Right lobe of liver (tissue), 6 donors: Measurements from ENCODE around the gene PRDM4. TPM values are rescaled to one million over a fixed set of nuclear protein-coding genes. Genes with fewer than 3 reads are reported as not detected.

Experiments used
- ATAC-seq, 4 donors: fragments of 200-7000 bp; cut with Tn5 transposase; one replicate each; pipeline ENCODE4 v1.9.1; 2020; ENCODE audit warnings: mild to moderate bottlenecking in 4 of 4, moderate library complexity in 4 of 4
- DNase-seq, 3 donors: peaks; one replicate each; pipeline ENCODE4 v3.0.0-alpha.2; 2020
- H3K27ac ChIP-seq, 3 donors: fragments of 200-600 bp; one replicate each; pipeline ENCODE4 v1.8.0; 2022
- H3K27me3 ChIP-seq, 2 donors: fragments of 200-600 bp; one replicate each; pipeline ENCODE4 v1.8.0; 2022
- H3K36me3 ChIP-seq, 4 donors: fragments of 200-600 bp; sonication (generic) in 1 of 4; one replicate each; pipeline versions ENCODE4 v1.5.1 to v1.8.0; 2017 to 2022; ENCODE audit warnings: control low read depth in 1 of 4
- H3K4me1 ChIP-seq, 4 donors: fragments of 200-600 bp; sonication (generic) in 1 of 4; one replicate each; pipeline versions ENCODE4 v1.5.1 to v1.8.0; 2017 to 2022; ENCODE audit warnings: control low read depth in 1 of 4
- H3K4me3 ChIP-seq, 3 donors: fragments of 200-600 bp; one replicate each; pipeline ENCODE4 v1.8.0; 2022
- H3K9me3 ChIP-seq, 4 donors: fragments of 200-600 bp; sonication (generic) in 1 of 4; one replicate each; pipeline versions ENCODE4 v1.5.1 to v1.8.0; 2017 to 2022; ENCODE audit warnings: control low read depth in 1 of 4
- POLR2A ChIP-seq: fragments of 450-650 bp; IDR thresholded peaks from one replicate; pipeline ENCODE4 v1.6.1; 2017; ENCODE audit warnings: antibody characterized with exemption, mild to moderate bottlenecking
- WGBS: methylation state at CpG from one replicate; pipeline ENCODE4 v1.1.6; 2018; ENCODE audit warnings: low coverage, low lambda C conversion rate; ENCODE audit not compliant: insufficient coverage; ENCODE audit errors: missing lambda C conversion rate; 5-methylcytosine and 5-hydroxymethylcytosine counted together
- intact Hi-C, 2 donors: fragments of 100-400 bp; cut with DNase I; formaldehyde crosslinking; loops; one replicate each; pipeline versions ENCODE4 v1.11.2 to v1.14.1; 2022
- total RNA-seq, 6 experiments: library from RNA; depleted of rRNA in 2 of 6; stranded (reverse); fragments of >200 nt in 2 of 6; fragmentation: NEBNext Ultra II Directional in 3 of 6; extraction: Animal tissue kit (Norgen Biotek cat#: 25700) in 3 of 6; gene quantifications; one replicate each; pipeline versions ENCODE4 v1.1.0 to v1.2.4, GENCODE V29; 2016 to 2023
- TF ChIP-seq, protein P1 (sequence below), 4 donors: fragments of 200-600 bp in 3 of 4; fragments of 450-650 bp in 1 of 4; IDR thresholded peaks; one replicate each; pipeline versions ENCODE4 v1.5.1 to v1.8.0; 2016 to 2022; ENCODE audit warnings: antibody characterized with exemption in 4 of 4, mild to moderate bottlenecking in 2 of 4
- donor health status: DM: no; HTN: yes; CAD: no.
- donor health status: DM: no; HTN: no; CAD: no.
- donor health status: DM: no; HTN: no; CAD: no.
- donor health status: DM: no; HTN: yes; CAD: no.
- donor health status: DM: no; HTN: yes; CAD: no.

The PRDM4 gene
- total RNA-seq, 6 experiments from 2014 or later: 5.9 to 8.2 (median 7.1) TPM

- Histone ChIP-seq H3K9me3 (no peaks in the 10 kb centered on the region), H3K36me3 (no peaks in the 10 kb centered on the region), H3K4me3 (no peak overlapping the region), H3K27me3 (no peaks in the 10 kb centered on the region), H3K27ac (no peak overlapping the region), H3K4me1 (no peaks in the 10 kb centered on the region)
- DNase-seq (no peak), ATAC-seq (no peak)
- WGBS: 42% methylated on average over 3 of the region's 3 CpGs
- TF ChIP-seq, protein P1, sequence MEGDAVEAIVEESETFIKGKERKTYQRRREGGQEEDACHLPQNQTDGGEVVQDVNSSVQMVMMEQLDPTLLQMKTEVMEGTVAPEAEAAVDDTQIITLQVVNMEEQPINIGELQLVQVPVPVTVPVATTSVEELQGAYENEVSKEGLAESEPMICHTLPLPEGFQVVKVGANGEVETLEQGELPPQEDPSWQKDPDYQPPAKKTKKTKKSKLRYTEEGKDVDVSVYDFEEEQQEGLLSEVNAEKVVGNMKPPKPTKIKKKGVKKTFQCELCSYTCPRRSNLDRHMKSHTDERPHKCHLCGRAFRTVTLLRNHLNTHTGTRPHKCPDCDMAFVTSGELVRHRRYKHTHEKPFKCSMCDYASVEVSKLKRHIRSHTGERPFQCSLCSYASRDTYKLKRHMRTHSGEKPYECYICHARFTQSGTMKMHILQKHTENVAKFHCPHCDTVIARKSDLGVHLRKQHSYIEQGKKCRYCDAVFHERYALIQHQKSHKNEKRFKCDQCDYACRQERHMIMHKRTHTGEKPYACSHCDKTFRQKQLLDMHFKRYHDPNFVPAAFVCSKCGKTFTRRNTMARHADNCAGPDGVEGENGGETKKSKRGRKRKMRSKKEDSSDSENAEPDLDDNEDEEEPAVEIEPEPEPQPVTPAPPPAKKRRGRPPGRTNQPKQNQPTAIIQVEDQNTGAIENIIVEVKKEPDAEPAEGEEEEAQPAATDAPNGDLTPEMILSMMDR (IDR thresholded peaks at IDR 0.05): no peak
- TF ChIP-seq POLR2A: no peak
- intact Hi-C loops: no loop called here
Measured at GRCh38 chr12:107803092-107803491, 42.2 kb upstream of the PRDM4 start.

DNA sequence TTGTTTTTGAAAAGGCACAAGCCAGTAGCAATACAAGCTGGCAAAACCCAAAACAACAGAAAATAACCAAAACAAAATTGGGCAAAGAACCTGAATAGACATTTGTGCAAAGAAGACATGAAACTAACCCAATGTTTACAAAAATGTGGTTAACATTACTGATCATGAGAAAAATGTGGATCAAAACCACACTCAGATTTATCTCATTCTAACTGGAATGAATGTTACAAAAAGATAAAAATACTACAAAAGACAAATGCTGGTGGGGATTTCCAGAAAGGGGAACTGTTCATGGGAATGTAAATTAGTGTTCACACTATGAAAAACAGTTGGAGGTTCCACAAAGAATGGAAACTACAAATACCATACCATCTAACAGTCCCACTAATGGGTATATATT lies 40.2 kb upstream of the PRDM4 start:
- no peaks in the 10 kb centered on the region for H3K27me3 ChIP-seq
- TF ChIP-seq POLR2A: no peak
- TF ChIP-seq, protein P1 (IDR thresholded peaks at IDR 0.05): no peak
- H3K36me3 ChIP-seq: no peaks in the 10 kb centered on the region
- H3K9me3 ChIP-seq: no peaks in the 10 kb centered on the region
- intact Hi-C loops: no loop called here
- H3K4me3 ChIP-seq: no peak overlapping the region
- DNase-seq (no peak), ATAC-seq (no peak)
- no peak overlapping the region for H3K27ac ChIP-seq
- H3K4me1 ChIP-seq: no peaks in the 10 kb centered on the region

DNA sequence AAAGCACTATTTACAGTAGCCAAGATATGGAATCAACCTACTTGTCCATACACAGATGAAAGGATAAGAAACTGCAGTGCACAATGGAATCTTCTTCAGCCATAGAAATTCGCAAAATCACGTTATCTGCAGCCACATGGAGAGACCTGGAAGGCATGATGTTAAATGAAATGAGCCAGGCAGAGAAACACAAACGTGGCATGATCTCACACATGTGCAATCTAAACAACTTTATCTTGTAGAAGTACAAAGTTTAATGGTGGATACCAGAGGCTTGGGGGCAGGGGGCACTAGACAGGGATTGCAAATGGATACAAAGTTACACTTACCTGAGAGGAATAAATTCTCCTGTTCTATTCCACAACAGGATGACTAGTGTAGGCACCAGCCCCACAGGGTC lies 37.6 kb upstream of the PRDM4 start:
- intact Hi-C loops: no loop called here
- no peak for ATAC-seq
- H3K36me3 ChIP-seq: no peaks in the 10 kb centered on the region
- no peak overlapping the region for H3K27ac ChIP-seq
- H3K9me3 ChIP-seq: no peaks in the 10 kb centered on the region
- WGBS: 23% methylated on average over 3 of the region's 3 CpGs
- no peak for TF ChIP-seq POLR2A
- TF ChIP-seq, protein P1 (IDR thresholded peaks at IDR 0.05): no peak
- no peaks in the 10 kb centered on the region for H3K27me3 ChIP-seq
- no peak overlapping the region for H3K4me3 ChIP-seq
- no peaks in the 10 kb centered on the region for H3K4me1 ChIP-seq
- DNase-seq: no peak

DNA sequence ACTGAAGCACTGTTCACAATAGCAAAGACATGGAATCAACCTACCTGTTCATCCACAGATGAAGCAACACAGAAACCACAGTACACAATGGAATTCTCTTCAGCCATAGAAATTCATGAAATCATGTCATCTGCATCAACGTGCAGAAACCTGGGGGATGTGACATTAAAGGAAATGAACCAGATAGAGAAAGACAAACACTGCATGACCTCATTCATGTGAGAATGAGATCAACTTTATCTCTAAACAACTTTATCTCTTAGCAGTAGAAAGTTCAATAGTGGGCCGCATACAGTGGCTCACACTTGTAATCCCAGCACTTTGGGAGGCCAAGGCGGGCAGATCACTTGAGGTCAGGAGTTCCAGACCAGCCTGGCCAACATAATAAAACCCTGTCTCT lies 33.5 kb upstream of the PRDM4 start:
- ATAC-seq (no peak), DNase-seq (no peak)
- no peak overlapping the region for H3K4me3 ChIP-seq
- no peaks in the 10 kb centered on the region for H3K4me1 ChIP-seq
- no peaks in the 10 kb centered on the region for H3K9me3 ChIP-seq
- no peaks in the 10 kb centered on the region for H3K27me3 ChIP-seq
- intact Hi-C loops: no loop called here
- H3K27ac ChIP-seq: no peak overlapping the region
- TF ChIP-seq, protein P1 (IDR thresholded peaks at IDR 0.05): no peak
- no peak for TF ChIP-seq POLR2A
- WGBS: 21% methylated on average over 3 of the region's 3 CpGs
- H3K36me3 ChIP-seq: no peaks in the 10 kb centered on the region

DNA sequence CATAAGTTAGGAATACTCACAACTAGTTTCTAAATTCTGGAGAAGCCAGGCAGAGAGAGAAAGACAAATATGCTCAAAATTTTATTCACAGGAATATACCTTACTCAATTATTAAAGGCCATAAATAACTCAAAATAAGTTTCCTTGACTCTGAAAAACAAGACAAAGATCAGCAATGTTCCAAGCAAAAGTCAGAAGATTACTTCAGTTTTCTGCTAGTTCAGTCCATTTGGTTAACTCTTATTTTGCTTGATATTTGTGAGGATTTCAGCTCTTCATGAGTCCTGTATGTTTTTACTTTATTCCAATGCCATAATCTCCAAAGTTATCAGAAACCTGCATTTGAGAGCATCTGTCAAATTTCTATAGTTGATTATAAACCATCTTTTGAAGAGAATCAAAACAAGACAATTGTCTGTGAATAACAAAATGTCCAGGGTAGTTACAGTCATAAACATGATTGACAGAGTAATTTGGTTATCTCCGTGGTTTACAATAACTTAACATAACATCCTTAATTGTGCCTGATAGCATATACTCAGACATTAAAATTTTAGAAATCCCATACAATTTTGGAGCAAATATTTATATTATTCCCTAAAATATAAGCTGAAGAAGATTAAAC lies 30.6 kb upstream of the PRDM4 start:
- no peak for DNase-seq
- intact Hi-C loops: no loop called here
- Histone ChIP-seq H3K27me3 (no peaks in the 10 kb centered on the region), H3K9me3 (no peaks in the 10 kb centered on the region), H3K36me3 (no peaks in the 10 kb centered on the region), H3K4me3 (no peak overlapping the region), H3K4me1 (no peaks in the 10 kb centered on the region), H3K27ac (no peak overlapping the region)
- 75% methylated on average over 1 of the region's 1 CpG for WGBS
- no peak for ATAC-seq
- no peak for TF ChIP-seq POLR2A
- TF ChIP-seq, protein P1 (IDR thresholded peaks at IDR 0.05): no peak
